B cell (primary cell): ENCODE data around the gene EPHB3. TPM values are rescaled to one million over a fixed set of nuclear protein-coding genes. Genes with fewer than 3 reads are reported as not detected.

ENCODE experiments used
- ATAC-seq: fragments of 200-7000 bp; cut with Tn5 transposase; one replicate; pipeline ENCODE4 v1.10.0; 2021; ENCODE audit warnings: low read depth, mild to moderate bottlenecking, moderate number of reproducible peaks, moderate library complexity
- CTCF ChIA-PET: fragments of 350-600 bp; sonication (Branson Sonifier 250); formaldehyde crosslinking; loops from one replicate; lab custom pipeline; 2021; ENCODE audit warnings: antibody characterized with exemption, inconsistent platforms; lab: Charles Lee
- POLR2A ChIA-PET: fragments of 350-600 bp; sonication (Branson Sonifier 250); formaldehyde crosslinking; loops from one replicate; lab custom pipeline; 2021; ENCODE audit warnings: antibody characterized with exemption; lab: Charles Lee
- DNase-seq: peaks from one replicate; pipeline ENCODE4 v3.0.0; 2013
- H2AFZ ChIP-seq: 2 replicates; pipeline ENCODE4 v1.6.1; 2012; ENCODE audit warnings: mild to moderate bottlenecking, low read depth, low read length; ENCODE audit not compliant: insufficient read depth, poor library complexity, severe bottlenecking
- H3K27ac ChIP-seq, 2 donors: 1 replicate in 1 of 2; 2 replicates in 1 of 2; pipeline ENCODE4 v1.5.1; 2012 to 2013; ENCODE audit warnings: low read length in 2 of 2, mild to moderate bottlenecking in 2 of 2, moderate library complexity in 1 of 2
- H3K27me3 ChIP-seq, 4 experiments: fragments of 200-600 bp in 1 of 4; sonication (generic) in 1 of 4; replicated peaks in 1 of 4; 1 replicate in 2 of 4; 2 replicates in 2 of 4; pipeline versions ENCODE4 v1.6.1 to v1.7.0; 2013 to 2016; ENCODE audit warnings: low read length in 3 of 4, mild to moderate bottlenecking in 2 of 4, mixed read lengths in 1 of 4, moderate library complexity in 1 of 4; ENCODE audit not compliant: insufficient read depth in 4 of 4, control insufficient read depth in 3 of 4; ENCODE audit errors: control extremely low read depth in 1 of 4
- H3K36me3 ChIP-seq, 2 experiments: replicated peaks in 1 of 2; 1 replicate in 1 of 2; 2 replicates in 1 of 2; pipeline versions ENCODE4 v1.6.1 to v1.7.1; 2013; ENCODE audit warnings: low read length in 1 of 2; ENCODE audit not compliant: insufficient read depth in 2 of 2, control insufficient read depth in 1 of 2; ENCODE audit errors: control extremely low read depth in 1 of 2, extremely low read depth in 1 of 2
- H3K4me1 ChIP-seq, 2 donors: fragments of 200-600 bp in 1 of 2; sonication (generic) in 1 of 2; 1 replicate in 1 of 2; 2 replicates in 1 of 2; pipeline versions ENCODE4 v1.5.1 to v1.6.1; 2013 to 2017; ENCODE audit warnings: low read length in 2 of 2; ENCODE audit not compliant: control insufficient read depth in 2 of 2, insufficient read depth in 2 of 2
- H3K4me2 ChIP-seq: replicated peaks from 2 replicates; pipeline ENCODE3; 2012; ENCODE audit warnings: mild to moderate bottlenecking, low read depth, low read length; ENCODE audit not compliant: poor library complexity, severe bottlenecking
- H3K4me3 ChIP-seq, 5 experiments: fragments of 200-600 bp in 1 of 5; sonication (generic) in 1 of 5; 1 replicate in 3 of 5; 2 replicates in 2 of 5; pipeline versions ENCODE4 v1.5.1 to v1.7.0; 2011 to 2016; ENCODE audit warnings: low read length in 4 of 5, mild to moderate bottlenecking in 4 of 5, low read depth in 2 of 5, control low read depth in 1 of 5, moderate library complexity in 1 of 5; ENCODE audit not compliant: insufficient read depth in 1 of 5; ENCODE audit errors: control extremely low read depth in 1 of 5, extremely low read depth in 1 of 5
- H3K79me2 ChIP-seq: fragments of 200-600 bp; sonication (generic); one replicate; pipeline ENCODE4 v1.6.0; 2016; ENCODE audit warnings: low read length; ENCODE audit not compliant: control insufficient read depth, insufficient read depth
- H3K9ac ChIP-seq: fragments of 200-600 bp; sonication (generic); 2 replicates; pipeline ENCODE4 v1.6.1; 2017; ENCODE audit warnings: mild to moderate bottlenecking, low read length, moderate library complexity
- H3K9me3 ChIP-seq, 3 donors: one replicate each; pipeline versions ENCODE4 v1.6.1 to v1.7.1; 2013; ENCODE audit warnings: low read length in 2 of 3; ENCODE audit not compliant: control insufficient read depth in 2 of 3, insufficient read depth in 1 of 3; ENCODE audit errors: control extremely low read depth in 1 of 3
- H4K20me1 ChIP-seq: 2 replicates; pipeline ENCODE4 v1.6.0; 2012; ENCODE audit warnings: mild to moderate bottlenecking, low read length; ENCODE audit not compliant: insufficient read depth, control insufficient read depth, poor library complexity, severe bottlenecking
- H3K27ac Mint-ChIP-seq: one replicate; pipeline ENCODE4 v1.8.0; 2021; ENCODE audit warnings: mixed read lengths
- H3K27me3 Mint-ChIP-seq: one replicate; pipeline ENCODE4 v1.8.0; 2021; ENCODE audit warnings: mixed read lengths
- H3K4me1 Mint-ChIP-seq: one replicate; pipeline ENCODE4 v1.8.0; 2021; ENCODE audit warnings: mixed read lengths
- H3K4me3 Mint-ChIP-seq: one replicate; pipeline ENCODE4 v1.8.0; 2021; ENCODE audit warnings: mixed read lengths
- H3K9me3 Mint-ChIP-seq: one replicate; pipeline ENCODE4 v1.8.0; 2022; ENCODE audit warnings: mixed read lengths; ENCODE audit not compliant: insufficient read depth
- EZH2 ChIP-seq: IDR thresholded peaks from 2 replicates; pipeline ENCODE4 v1.6.1; 2012; ENCODE audit warnings: borderline replicate concordance, low read depth, mild to moderate bottlenecking, moderate library complexity, low read length; ENCODE audit not compliant: insufficient read depth, poor library complexity, severe bottlenecking
- WGBS: methylation state at CpG from one replicate; pipeline ENCODE4 v1.1.5; 2013; ENCODE audit warnings: missing lambda C conversion rate; ENCODE audit not compliant: insufficient coverage; 5-methylcytosine and 5-hydroxymethylcytosine counted together
- intact Hi-C: fragments of 100-400 bp; cut with micrococcal nuclease; formaldehyde crosslinking; loops from one replicate; pipeline ENCODE4 v1.10.0; 2022
- polyA plus RNA-seq: library from polyadenylated mRNA; depleted of rRNA; stranded (reverse); fragments of >200 nt; gene quantifications from 2 replicates; pipeline ENCODE4 v1.2.3, GENCODE V29; 2012
- total RNA-seq, 2 donors: library from RNA; stranded (reverse); fragments of 120-200 nt in 1 of 2; gene quantifications; 1 replicate in 1 of 2; 2 replicates in 1 of 2; pipeline versions ENCODE4 v1.2.3 to v1.2.4, GENCODE V29; 2013 to 2022
- TF ChIP-seq, protein P1 (sequence below): fragments of 200-600 bp; IDR thresholded peaks from one replicate; pipeline ENCODE4 v1.8.0; 2022; ENCODE audit warnings: antibody characterized with exemption, mild to moderate bottlenecking

EPHB3 gene
- total and polyA plus RNA-seq, 2 donors (not counting 1 experiment from before 2014, with no cell fraction given) = 0.06 to 0.07 TPM

- H3K4me3 Mint-ChIP-seq = peak overlapping the region; percentile 66
- H3K27me3 ChIP-seq = peaks cover 0 to 51% (median 10%) of the 10 kb centered on the region in 4 experiments
- intact Hi-C loops = no loop called here
- ChIA-PET CTCF (no interaction called here), POLR2A (no interaction called here)
- DNase-seq = no peak
- H3K79me2 ChIP-seq = no peaks in the 10 kb centered on the region
- H3K27ac ChIP-seq = no peak overlapping the region
- no peak overlapping the region for H2AFZ ChIP-seq
- no peaks in the 10 kb centered on the region for H3K9me3 Mint-ChIP-seq
- H3K4me3 ChIP-seq = no peak overlapping the region
- no peak overlapping the region for H3K27ac Mint-ChIP-seq
- no peak overlapping the region for H3K4me2 ChIP-seq
- H3K9me3 ChIP-seq = peaks cover 0 to 3% (median 0%) of the 10 kb centered on the region in 3 donors
- peaks cover 13 to 17% of the 10 kb centered on the region in 2 donors for H3K4me1 ChIP-seq
- peaks cover 5% of the 10 kb centered on the region for H3K4me1 Mint-ChIP-seq
- TF ChIP-seq EZH2 = no peak
- TF ChIP-seq, protein P1, sequence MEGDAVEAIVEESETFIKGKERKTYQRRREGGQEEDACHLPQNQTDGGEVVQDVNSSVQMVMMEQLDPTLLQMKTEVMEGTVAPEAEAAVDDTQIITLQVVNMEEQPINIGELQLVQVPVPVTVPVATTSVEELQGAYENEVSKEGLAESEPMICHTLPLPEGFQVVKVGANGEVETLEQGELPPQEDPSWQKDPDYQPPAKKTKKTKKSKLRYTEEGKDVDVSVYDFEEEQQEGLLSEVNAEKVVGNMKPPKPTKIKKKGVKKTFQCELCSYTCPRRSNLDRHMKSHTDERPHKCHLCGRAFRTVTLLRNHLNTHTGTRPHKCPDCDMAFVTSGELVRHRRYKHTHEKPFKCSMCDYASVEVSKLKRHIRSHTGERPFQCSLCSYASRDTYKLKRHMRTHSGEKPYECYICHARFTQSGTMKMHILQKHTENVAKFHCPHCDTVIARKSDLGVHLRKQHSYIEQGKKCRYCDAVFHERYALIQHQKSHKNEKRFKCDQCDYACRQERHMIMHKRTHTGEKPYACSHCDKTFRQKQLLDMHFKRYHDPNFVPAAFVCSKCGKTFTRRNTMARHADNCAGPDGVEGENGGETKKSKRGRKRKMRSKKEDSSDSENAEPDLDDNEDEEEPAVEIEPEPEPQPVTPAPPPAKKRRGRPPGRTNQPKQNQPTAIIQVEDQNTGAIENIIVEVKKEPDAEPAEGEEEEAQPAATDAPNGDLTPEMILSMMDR = no peak
- H3K36me3 ChIP-seq = no peaks in the 10 kb centered on the region
- H3K27me3 Mint-ChIP-seq = peaks cover 34% of the 10 kb centered on the region
- H4K20me1 ChIP-seq = no peaks in the 10 kb centered on the region
- WGBS = 89% methylated on average over 10 of the region's 16 CpGs
- ATAC-seq = no peak
- no peak overlapping the region for H3K9ac ChIP-seq
These were observed 6.5 kb downstream of the EPHB3 start for GRCh38 chr3:184567946-184568559.

- intact Hi-C loops = no loop called here
- ATAC-seq (no peak), DNase-seq (no peak)
- Mint-ChIP-seq H3K9me3 (no peaks in the 10 kb centered on the region), H3K4me1 (peaks cover 5% of the 10 kb centered on the region), H3K4me3 (peak overlapping the region; percentile 66), H3K27ac (no peak overlapping the region), H3K27me3 (peaks cover 34% of the 10 kb centered on the region)
- Histone ChIP-seq H3K36me3 (no peaks in the 10 kb centered on the region), H4K20me1 (no peaks in the 10 kb centered on the region), H3K79me2 (no peaks in the 10 kb centered on the region), H3K9ac (no peak overlapping the region), H3K27ac (no peak overlapping the region), H3K27me3 (peaks cover 0 to 51% (median 10%) of the 10 kb centered on the region in 4 experiments), H3K4me3 (no peak overlapping the region), H3K4me1 (peaks cover 13 to 17% of the 10 kb centered on the region in 2 donors), H2AFZ (peak overlapping the region; percentile 62), H3K9me3 (peaks cover 0 to 3% (median 0%) of the 10 kb centered on the region in 3 donors), H3K4me2 (peak overlapping the region; percentile 80)
- ChIA-PET CTCF (no interaction called here), POLR2A (no interaction called here)
- TF ChIP-seq EZH2 = no peak
- TF ChIP-seq, protein P1 = no peak
- WGBS = 3% methylated on average over 11 of the region's 16 CpGs
These were observed 7.0 kb downstream of the EPHB3 start for GRCh38 chr3:184568560-184568923.
